ENCODE measurements around the gene TXNRD2.
"Not testable (repeated sequence)": the region's sequence is repeated elsewhere in the genome, so short reads cannot be mapped to it uniquely, and the experiment has no call there.

DNA sequence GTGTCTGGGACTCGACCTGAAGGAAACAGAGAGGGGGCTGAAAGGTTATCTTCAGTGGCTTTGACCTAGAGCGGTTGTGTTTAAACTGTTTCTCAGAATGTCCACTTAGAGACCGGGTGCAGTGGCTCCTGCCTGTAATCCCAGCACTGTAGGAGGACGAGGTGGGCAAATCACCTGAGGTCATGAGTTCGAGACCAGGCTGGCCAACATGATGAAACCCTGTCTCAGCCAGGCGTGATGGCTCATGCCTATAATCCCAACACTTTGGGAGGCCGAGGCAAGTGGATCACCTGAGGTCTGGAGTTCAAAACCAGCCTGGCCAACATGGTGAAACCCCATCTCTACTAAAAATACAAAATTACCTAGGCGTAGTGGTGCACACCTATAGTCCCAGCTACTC lies 58.2 kb downstream of the TXNRD2 start:
- not testable (repeated sequence) for TF ChIP-seq TAF1, POLR2A, POLR2AphosphoS5 (IDR thresholded peaks at IDR 0.05; ENCODE audit: low read depth, low read length)
